IPS-20b (cell line): ENCODE measurements around the gene NDOR1.

ENCODE experiments used
- H3K27ac ChIP-seq: one replicate; pipeline ENCODE4 v1.5.1; 2013; ENCODE audit warnings: low read length
- H3K27me3 ChIP-seq: 2 replicates; pipeline ENCODE4 v1.6.1; 2013; ENCODE audit warnings: mild to moderate bottlenecking, low read length, inconsistent platforms; ENCODE audit not compliant: insufficient read depth
- H3K36me3 ChIP-seq: 2 replicates; pipeline ENCODE4 v1.6.1; 2013; ENCODE audit warnings: low read depth, mild to moderate bottlenecking, inconsistent platforms, low read length, moderate library complexity; ENCODE audit not compliant: insufficient read depth
- H3K4me1 ChIP-seq: 2 replicates; pipeline ENCODE4 v1.6.1; 2013; ENCODE audit warnings: mild to moderate bottlenecking, control low read depth, inconsistent platforms, low read length, moderate library complexity; ENCODE audit not compliant: insufficient read depth
- H3K4me3 ChIP-seq: 2 replicates; pipeline ENCODE4 v1.5.1; 2013; ENCODE audit warnings: mild to moderate bottlenecking, low read length, inconsistent platforms
- H3K9ac ChIP-seq: 2 replicates; pipeline ENCODE4 v1.6.1; 2013; ENCODE audit warnings: low read depth, mild to moderate bottlenecking, inconsistent platforms, low read length, moderate library complexity
- H3K9me3 ChIP-seq: 2 replicates; pipeline ENCODE4 v1.6.1; 2013; ENCODE audit warnings: mild to moderate bottlenecking, low read depth, low read length, inconsistent platforms; ENCODE audit not compliant: insufficient read depth

Gene NDOR1

GRCh38 chr9:137170486-137171148 lies 34.9 kb upstream of the NDOR1 start:
- no peak overlapping the region for H3K27ac ChIP-seq
- no peak overlapping the region for H3K9ac ChIP-seq

GRCh38 chr9:137171149-137171900 lies 34.2 kb upstream of the NDOR1 start:
- H3K4me1 ChIP-seq, result no peaks in the 10 kb centered on the region
- H3K4me3 ChIP-seq, result no peak overlapping the region
- H3K9ac ChIP-seq, result no peak overlapping the region

More at GRCh38 chr9:137170486-137171148, 34.9 kb upstream of the NDOR1 start:
- Histone ChIP-seq H3K4me3 (no peak overlapping the region), H3K27me3 (peaks cover 99% of the 10 kb centered on the region), H3K4me1 (no peaks in the 10 kb centered on the region), H3K9me3 (no peaks in the 10 kb centered on the region), H3K36me3 (no peaks in the 10 kb centered on the region)

GRCh38 chr9:137172901-137173795 lies 32.4 kb upstream of the NDOR1 start:
- peaks cover 82% of the 10 kb centered on the region for H3K27me3 ChIP-seq
- H3K4me3 ChIP-seq, result no peak overlapping the region
- H3K27ac ChIP-seq, result no peak overlapping the region
- H3K9ac ChIP-seq, result no peak overlapping the region
- no peaks in the 10 kb centered on the region for H3K36me3 ChIP-seq
- H3K4me1 ChIP-seq, result no peaks in the 10 kb centered on the region
- no peaks in the 10 kb centered on the region for H3K9me3 ChIP-seq

More at GRCh38 chr9:137171149-137171900, 34.2 kb upstream of the NDOR1 start:
- no peaks in the 10 kb centered on the region for H3K9me3 ChIP-seq
- H3K36me3 ChIP-seq, result no peaks in the 10 kb centered on the region
- H3K27me3 ChIP-seq, result peaks cover 99% of the 10 kb centered on the region
- H3K27ac ChIP-seq, result no peak overlapping the region

GRCh38 chr9:137173796-137174664 lies 31.5 kb upstream of the NDOR1 start:
- Histone ChIP-seq H3K27me3 (peaks cover 73% of the 10 kb centered on the region), H3K4me3 (no peak overlapping the region), H3K9ac (no peak overlapping the region), H3K4me1 (no peaks in the 10 kb centered on the region), H3K27ac (no peak overlapping the region), H3K36me3 (no peaks in the 10 kb centered on the region), H3K9me3 (no peaks in the 10 kb centered on the region)

GRCh38 chr9:137174722-137175293 lies 30.7 kb upstream of the NDOR1 start:
- H3K4me3 ChIP-seq, result no peak overlapping the region
- H3K27me3 ChIP-seq, result peaks cover 65% of the 10 kb centered on the region
- H3K9me3 ChIP-seq, result no peaks in the 10 kb centered on the region
- H3K27ac ChIP-seq, result no peak overlapping the region
- H3K36me3 ChIP-seq, result peaks cover 3% of the 10 kb centered on the region; the same call in 1 of the 2 replicates
- H3K4me1 ChIP-seq, result no peaks in the 10 kb centered on the region
- H3K9ac ChIP-seq, result no peak overlapping the region

GRCh38 chr9:137175345-137175961 lies 30.0 kb upstream of the NDOR1 start:
- no peaks in the 10 kb centered on the region for H3K9me3 ChIP-seq
- H3K36me3 ChIP-seq, result peaks cover 9% of the 10 kb centered on the region
- H3K4me3 ChIP-seq, result no peak overlapping the region
- no peak overlapping the region for H3K27ac ChIP-seq
- no peak overlapping the region for H3K9ac ChIP-seq
- peaks cover 59% of the 10 kb centered on the region for H3K27me3 ChIP-seq
- no peaks in the 10 kb centered on the region for H3K4me1 ChIP-seq

GRCh38 chr9:137176302-137177182 lies 29.0 kb upstream of the NDOR1 start:
- Histone ChIP-seq H3K4me3 (no peak overlapping the region), H3K9ac (no peak overlapping the region), H3K27ac (no peak overlapping the region), H3K9me3 (no peaks in the 10 kb centered on the region), H3K27me3 (peaks cover 48% of the 10 kb centered on the region), H3K4me1 (no peaks in the 10 kb centered on the region), H3K36me3 (peaks cover 19% of the 10 kb centered on the region)

GRCh38 chr9:137178201-137178938 lies 27.1 kb upstream of the NDOR1 start:
- peaks cover 33% of the 10 kb centered on the region for H3K36me3 ChIP-seq
- H3K4me1 ChIP-seq, result no peaks in the 10 kb centered on the region
- no peak overlapping the region for H3K9ac ChIP-seq
- no peak overlapping the region for H3K4me3 ChIP-seq
- H3K27me3 ChIP-seq, result peaks cover 30% of the 10 kb centered on the region
- no peaks in the 10 kb centered on the region for H3K9me3 ChIP-seq
- H3K27ac ChIP-seq, result no peak overlapping the region

- Histone ChIP-seq H3K4me1 (no peaks in the 10 kb centered on the region), H3K36me3 (peaks cover 40% of the 10 kb centered on the region), H3K27ac (no peak overlapping the region), H3K27me3 (peaks cover 22% of the 10 kb centered on the region), H3K9me3 (no peaks in the 10 kb centered on the region), H3K9ac (no peak overlapping the region), H3K4me3 (no peak overlapping the region)
Observed at GRCh38 chr9:137178939-137179630, 26.4 kb upstream of the NDOR1 start.
